GM19351 (cell line): ENCODE results near the gene DNER.

Experiments
- ATAC-seq: cut with Tn5 transposase; IDR thresholded peaks from one replicate; pipeline ENCODE4 v1.9.1; 2021; ENCODE audit warnings: mild to moderate bottlenecking, moderate library complexity; ENCODE audit not compliant: unreplicated experiment

Gene DNER

GRCh38 chr2:229673676-229674075 lies 40.7 kb downstream of the DNER start:
- ATAC-seq = no peak

GRCh38 chr2:229672021-229672420 lies 42.3 kb downstream of the DNER start:
- ATAC-seq = no peak

GRCh38 chr2:229669841-229670240 lies 44.5 kb downstream of the DNER start:
- no peak for ATAC-seq

- no peak for ATAC-seq
Observed at GRCh38 chr2:229666811-229667210, 47.5 kb downstream of the DNER start.

- ATAC-seq = no peak
Observed at GRCh38 chr2:229665158-229665557, 49.2 kb downstream of the DNER start.

- ATAC-seq = no peak
Observed at GRCh38 chr2:229661478-229661877, 52.9 kb downstream of the DNER start.

GRCh38 chr2:229660951-229661350 lies 53.4 kb downstream of the DNER start:
- no peak for ATAC-seq

- no peak for ATAC-seq
Observed at GRCh38 chr2:229660391-229660790, 54.0 kb downstream of the DNER start.

GRCh38 chr2:229658004-229658403 lies 56.4 kb downstream of the DNER start:
- no peak for ATAC-seq

GRCh38 chr2:229654437-229654836 lies 59.9 kb downstream of the DNER start:
- ATAC-seq = no peak

GRCh38 chr2:229653531-229653930 lies 60.8 kb downstream of the DNER start:
- ATAC-seq = no peak

GRCh38 chr2:229652796-229653195 lies 61.6 kb downstream of the DNER start:
- no peak for ATAC-seq

GRCh38 chr2:229650901-229651300 lies 63.5 kb downstream of the DNER start:
- ATAC-seq = no peak

GRCh38 chr2:229650059-229650458 lies 64.3 kb downstream of the DNER start:
- no peak for ATAC-seq

GRCh38 chr2:229646186-229646723 lies 68.1 kb downstream of the DNER start:
- ATAC-seq = no peak

- ATAC-seq = no peak
Observed at GRCh38 chr2:229642371-229642770, 72.0 kb downstream of the DNER start.

GRCh38 chr2:229641676-229642075 lies 72.7 kb downstream of the DNER start:
- ATAC-seq = no peak

- no peak for ATAC-seq
Observed at GRCh38 chr2:229640636-229641035, 73.7 kb downstream of the DNER start.

- no peak for ATAC-seq
Observed at GRCh38 chr2:229636571-229636970, 77.8 kb downstream of the DNER start.

GRCh38 chr2:229635371-229635680 lies 79.0 kb downstream of the DNER start:
- no peak for ATAC-seq

- no peak for ATAC-seq
Observed at GRCh38 chr2:229634601-229635370, 79.6 kb downstream of the DNER start.

GRCh38 chr2:229633556-229633955 lies 80.8 kb downstream of the DNER start:
- ATAC-seq = no peak

- ATAC-seq = no peak
Observed at GRCh38 chr2:229629039-229629438, 85.3 kb downstream of the DNER start.
